GM12874 (cell line): ENCODE measurements around the gene HYAL2.

Experiments
- TF ChIP-seq, protein P1 (sequence below): IDR thresholded peaks from 2 replicates; pipeline ENCODE4 v1.5.1; 2011; ENCODE audit warnings: low read depth, mild to moderate bottlenecking, control low read depth, low read length, moderate library complexity; ENCODE audit not compliant: insufficient read depth

HYAL2 gene

DNA sequence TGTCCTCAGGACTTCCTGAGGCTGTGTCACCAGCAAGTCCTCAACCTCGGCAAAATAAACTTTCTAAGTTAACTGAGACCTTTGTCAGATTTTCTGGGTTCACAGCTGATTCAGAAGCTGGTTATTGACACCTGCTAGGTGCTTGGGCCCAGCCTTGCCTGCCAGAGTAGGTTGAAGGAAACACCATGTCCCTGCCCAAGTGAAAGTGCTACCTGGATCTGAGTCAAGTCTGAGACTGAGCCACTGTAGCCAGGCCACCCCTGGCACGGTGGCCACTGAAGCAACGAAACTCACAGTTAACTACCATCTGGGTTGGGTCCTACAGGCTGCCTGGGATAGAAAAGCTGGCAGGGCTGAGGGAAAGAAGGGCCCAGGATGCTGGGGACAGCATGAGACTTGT is 8.2 kb downstream of the HYAL2 start:
- TF ChIP-seq, protein P1, sequence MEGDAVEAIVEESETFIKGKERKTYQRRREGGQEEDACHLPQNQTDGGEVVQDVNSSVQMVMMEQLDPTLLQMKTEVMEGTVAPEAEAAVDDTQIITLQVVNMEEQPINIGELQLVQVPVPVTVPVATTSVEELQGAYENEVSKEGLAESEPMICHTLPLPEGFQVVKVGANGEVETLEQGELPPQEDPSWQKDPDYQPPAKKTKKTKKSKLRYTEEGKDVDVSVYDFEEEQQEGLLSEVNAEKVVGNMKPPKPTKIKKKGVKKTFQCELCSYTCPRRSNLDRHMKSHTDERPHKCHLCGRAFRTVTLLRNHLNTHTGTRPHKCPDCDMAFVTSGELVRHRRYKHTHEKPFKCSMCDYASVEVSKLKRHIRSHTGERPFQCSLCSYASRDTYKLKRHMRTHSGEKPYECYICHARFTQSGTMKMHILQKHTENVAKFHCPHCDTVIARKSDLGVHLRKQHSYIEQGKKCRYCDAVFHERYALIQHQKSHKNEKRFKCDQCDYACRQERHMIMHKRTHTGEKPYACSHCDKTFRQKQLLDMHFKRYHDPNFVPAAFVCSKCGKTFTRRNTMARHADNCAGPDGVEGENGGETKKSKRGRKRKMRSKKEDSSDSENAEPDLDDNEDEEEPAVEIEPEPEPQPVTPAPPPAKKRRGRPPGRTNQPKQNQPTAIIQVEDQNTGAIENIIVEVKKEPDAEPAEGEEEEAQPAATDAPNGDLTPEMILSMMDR = no peak

GRCh38 chr3:50304601-50305000 is 17.9 kb downstream of the HYAL2 start:
- TF ChIP-seq, protein P1 = no peak

GRCh38 chr3:50303013-50303815 is 19.3 kb downstream of the HYAL2 start, which contains the start of gene HYAL1:
HYAL1 (minus strand) TSS chr3:50303574; CDS start chr3:50302956, 618 bp downstream.
- TF ChIP-seq, protein P1 = 0 out of 2 replicates have a peak, but pooled peaks have one; percentile 2

DNA sequence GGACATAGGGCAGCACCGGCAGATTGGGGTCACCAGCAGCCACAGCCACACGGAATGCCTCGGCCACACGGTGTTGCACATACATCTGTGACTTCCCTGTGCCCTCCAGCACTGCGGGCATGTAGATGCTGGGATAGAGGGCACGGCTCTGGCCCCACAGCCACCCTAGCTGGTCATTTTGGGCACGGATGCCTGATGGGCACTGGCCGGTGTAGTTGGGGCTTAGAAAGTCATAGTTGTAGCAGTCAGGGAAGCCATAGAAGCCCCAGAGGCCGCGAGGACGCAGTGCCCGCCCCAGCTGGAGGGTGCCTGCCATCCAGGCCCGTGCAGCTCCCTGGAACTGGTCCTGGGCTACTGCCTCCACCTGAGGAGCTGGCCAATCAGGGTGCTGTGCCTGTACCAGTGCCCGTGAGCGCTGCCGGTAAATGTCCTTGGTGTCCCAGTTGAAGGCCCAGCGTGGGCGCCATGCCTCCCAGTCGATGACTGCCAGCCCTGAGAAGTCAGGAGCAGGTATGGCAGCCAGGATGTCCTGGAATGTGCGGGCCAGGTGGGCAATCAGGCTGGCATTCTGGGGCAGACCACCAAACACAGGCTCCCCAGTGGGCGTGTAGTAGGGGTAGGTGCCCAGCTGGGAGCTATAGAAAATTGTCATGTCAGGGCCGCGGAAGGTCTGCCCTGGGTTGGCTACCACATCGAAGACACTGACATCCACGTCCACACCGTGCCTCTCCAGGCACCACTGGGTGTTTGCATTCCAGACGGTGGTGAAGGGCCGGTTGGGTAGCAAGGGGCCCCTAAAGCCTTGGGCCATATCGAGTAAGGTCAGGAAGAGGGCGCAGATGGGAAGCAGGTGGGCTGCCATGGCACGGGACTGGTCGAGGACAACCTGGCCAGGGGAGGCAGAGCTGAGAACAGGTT is 20.2 kb downstream of the HYAL2 start:
- TF ChIP-seq, protein P1 = no peak

DNA sequence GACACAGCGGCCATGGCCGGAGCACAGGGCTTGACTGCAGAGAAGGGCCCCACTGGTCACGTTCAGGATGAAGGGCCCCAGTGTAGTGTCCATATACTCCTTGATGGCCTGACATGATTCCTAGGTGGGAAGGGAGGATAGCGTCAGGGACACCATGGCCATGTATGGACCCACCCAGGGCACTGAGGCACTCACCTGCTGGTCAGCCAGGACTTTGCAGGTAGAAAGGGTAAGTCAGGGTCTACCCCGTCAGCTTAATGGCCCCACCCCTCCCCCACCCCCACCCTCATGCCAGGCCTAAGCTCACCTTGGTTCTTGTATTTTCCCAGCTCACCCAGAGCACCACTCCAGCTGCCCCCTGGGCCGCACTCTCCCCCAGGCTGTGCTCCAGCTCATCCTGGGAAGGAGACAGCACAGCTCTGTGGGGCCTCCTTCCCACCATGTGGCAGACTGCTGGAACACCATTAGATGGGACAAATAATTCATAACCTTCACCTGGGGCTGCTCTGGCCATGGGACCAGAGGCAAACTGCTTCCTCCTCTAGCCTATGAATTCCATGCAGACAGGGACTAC is 21.8 kb downstream of the HYAL2 start:
- TF ChIP-seq, protein P1 = no peak

DNA sequence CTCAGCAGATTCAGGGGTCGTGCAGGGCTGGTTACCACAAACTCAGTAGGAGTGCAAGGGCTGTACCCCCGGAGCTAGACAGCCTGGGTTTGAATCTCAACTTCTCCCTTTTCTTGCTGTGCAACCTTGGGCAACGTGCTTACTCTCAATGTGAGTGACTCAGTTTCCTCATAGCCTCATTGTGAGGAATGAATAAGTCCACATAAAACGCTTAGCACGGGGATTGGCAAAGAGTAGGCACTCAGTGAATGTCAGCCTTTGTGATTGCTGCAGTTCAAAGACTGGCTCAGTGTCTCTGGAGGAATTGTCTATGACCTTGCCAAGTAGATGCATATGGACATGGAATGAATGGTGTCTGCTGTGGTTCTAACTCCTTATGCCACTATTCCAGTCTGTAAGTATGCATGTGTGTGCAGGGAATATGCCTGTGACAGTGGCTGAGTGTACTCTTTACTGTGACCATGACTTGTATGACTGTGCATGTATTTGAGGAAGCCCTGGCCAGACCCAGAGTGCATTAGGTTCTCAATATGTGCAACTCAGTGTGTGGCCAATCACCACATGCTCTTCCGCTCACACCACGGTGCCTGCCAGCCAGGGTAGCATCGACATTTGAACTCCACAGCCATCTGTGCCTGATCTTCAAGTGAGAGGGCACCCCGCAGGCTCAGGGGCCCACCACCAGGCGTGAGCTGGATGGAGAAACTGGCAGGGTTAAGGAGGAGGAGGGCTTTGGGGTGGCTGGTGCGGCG is 22.4 kb downstream of the HYAL2 start:
- TF ChIP-seq, protein P1 = no peak
